ENCODE data around the gene GRK5.

GRK5 gene

GRCh38 chr10:119375574-119376272 lies 168.4 kb downstream of the GRK5 start:
- Histone ChIP-seq H3K27me3 (ENCODE audit: low read depth, low read length) (peaks cover 4% of the 10 kb centered on the region; the same call in 1 of the 2 replicates), H3K79me2 (ENCODE audit: low read length) (no peaks in the 10 kb centered on the region), H2AFZ (ENCODE audit: low read depth, low read length) (no peak overlapping the region), H3K4me1 (ENCODE audit: low read length) (peaks cover 34% of the 10 kb centered on the region), H3K9me3 (ENCODE audit: insufficient read depth, low read length) (peaks cover 6% of the 10 kb centered on the region; the same call in 1 of the 2 replicates), H3K27ac (ENCODE audit: low read length) (no peak overlapping the region), H3K9ac (ENCODE audit: low read length) (no peak overlapping the region), H3K36me3 (replicated peaks; ENCODE audit: low read depth, low read length) (peaks cover 4% of the 10 kb centered on the region), H3K4me2 (ENCODE audit: low read length) (no peak overlapping the region), H4K20me1 (ENCODE audit: insufficient read depth, low read length) (no peaks in the 10 kb centered on the region), H3K4me3 (ENCODE audit: low read length) (no peak overlapping the region)
- TF ChIP-seq EZH2phosphoT487 (IDR thresholded peaks at IDR 0.05; ENCODE audit: low read depth) = no peak
- no peak for TF ChIP-seq CTCF (IDR thresholded peaks at IDR 0.05; ENCODE audit: low read depth, low read length)

- Histone ChIP-seq H2AFZ (ENCODE audit: low read depth, low read length) (no peak overlapping the region), H4K20me1 (ENCODE audit: insufficient read depth, low read length) (no peaks in the 10 kb centered on the region), H3K79me2 (ENCODE audit: low read length) (no peaks in the 10 kb centered on the region), H3K36me3 (replicated peaks; ENCODE audit: low read depth, low read length) (peaks cover 4% of the 10 kb centered on the region), H3K27me3 (ENCODE audit: low read depth, low read length) (peaks cover 4% of the 10 kb centered on the region; the same call in 1 of the 2 replicates), H3K27ac (ENCODE audit: low read length) (no peak overlapping the region), H3K4me2 (ENCODE audit: low read length) (no peak overlapping the region), H3K9me3 (ENCODE audit: insufficient read depth, low read length) (peaks cover 6% of the 10 kb centered on the region; the same call in 1 of the 2 replicates), H3K4me1 (ENCODE audit: low read length) (peaks cover 16% of the 10 kb centered on the region), H3K9ac (ENCODE audit: low read length) (no peak overlapping the region), H3K4me3 (ENCODE audit: low read length) (no peak overlapping the region)
- TF ChIP-seq EZH2phosphoT487 (IDR thresholded peaks at IDR 0.05; ENCODE audit: low read depth) (no peak), CTCF (IDR thresholded peaks at IDR 0.05; ENCODE audit: low read depth, low read length) (no peak)
These were observed 170.1 kb downstream of the GRK5 start for GRCh38 chr10:119377451-119377957.

- no peak overlapping the region for H3K4me3 ChIP-seq (ENCODE audit: low read length)
- H3K79me2 ChIP-seq (ENCODE audit: low read length) = no peaks in the 10 kb centered on the region
- H3K4me2 ChIP-seq (ENCODE audit: low read length) = no peak overlapping the region
- no peaks in the 10 kb centered on the region for H3K9me3 ChIP-seq (ENCODE audit: insufficient read depth, low read length)
- no peak overlapping the region for H3K27ac ChIP-seq (ENCODE audit: low read length)
- H3K36me3 ChIP-seq (replicated peaks; ENCODE audit: low read depth, low read length) = no peaks in the 10 kb centered on the region
- peaks cover 10% of the 10 kb centered on the region for H3K4me1 ChIP-seq (ENCODE audit: low read length)
- H4K20me1 ChIP-seq (ENCODE audit: insufficient read depth, low read length) = no peaks in the 10 kb centered on the region
- H2AFZ ChIP-seq (ENCODE audit: low read depth, low read length) = no peak overlapping the region
- no peak overlapping the region for H3K9ac ChIP-seq (ENCODE audit: low read length)
- TF ChIP-seq EZH2phosphoT487 (IDR thresholded peaks at IDR 0.05; ENCODE audit: low read depth) (no peak), CTCF (IDR thresholded peaks at IDR 0.05; ENCODE audit: low read depth, low read length) (no peak)
- H3K27me3 ChIP-seq (ENCODE audit: low read depth, low read length) = no peaks in the 10 kb centered on the region
These were observed 170.8 kb downstream of the GRK5 start for GRCh38 chr10:119377958-119378736.

GRCh38 chr10:119378737-119379067 lies 171.3 kb downstream of the GRK5 start:
- no peaks in the 10 kb centered on the region for H3K79me2 ChIP-seq (ENCODE audit: low read length)
- H2AFZ ChIP-seq (ENCODE audit: low read depth, low read length) = no peak overlapping the region
- no peaks in the 10 kb centered on the region for H3K27me3 ChIP-seq (ENCODE audit: low read depth, low read length)
- no peak overlapping the region for H3K27ac ChIP-seq (ENCODE audit: low read length)
- H3K9ac ChIP-seq (ENCODE audit: low read length) = no peak overlapping the region
- no peaks in the 10 kb centered on the region for H4K20me1 ChIP-seq (ENCODE audit: insufficient read depth, low read length)
- H3K9me3 ChIP-seq (ENCODE audit: insufficient read depth, low read length) = no peaks in the 10 kb centered on the region
- H3K4me2 ChIP-seq (ENCODE audit: low read length) = no peak overlapping the region
- H3K4me1 ChIP-seq (ENCODE audit: low read length) = peaks cover 4% of the 10 kb centered on the region; the same call in 1 of the 2 replicates
- no peak overlapping the region for H3K4me3 ChIP-seq (ENCODE audit: low read length)
- H3K36me3 ChIP-seq (replicated peaks; ENCODE audit: low read depth, low read length) = no peaks in the 10 kb centered on the region
- TF ChIP-seq EZH2phosphoT487 (IDR thresholded peaks at IDR 0.05; ENCODE audit: low read depth) (no peak), CTCF (IDR thresholded peaks at IDR 0.05; ENCODE audit: low read depth, low read length) (no peak)

All from OCI-LY3 (cell line).